Common myeloid progenitor, CD34-positive (primary cell): ENCODE measurements around the gene TXNDC12.

Experiments used
- CTCF ChIA-PET: fragments of 350-600 bp; sonication (Branson Sonifier 250); formaldehyde crosslinking; loops from one replicate; lab custom pipeline; 2021; ENCODE audit warnings: antibody characterized with exemption; lab: Charles Lee
- POLR2A ChIA-PET: fragments of 350-600 bp; sonication (Branson Sonifier 250); formaldehyde crosslinking; loops from one replicate; lab custom pipeline; 2021; ENCODE audit warnings: antibody characterized with exemption; lab: Charles Lee
- DNase-seq, 3 donors: peaks; one replicate each; pipeline versions ENCODE4 v3.0.0 to v3.0.0-alpha.2; 2013
- H3K27ac ChIP-seq, 2 experiments: 1 replicate in 1 of 2; 2 replicates in 1 of 2; pipeline ENCODE4 v1.7.0; 2013; ENCODE audit warnings: inconsistent platforms in 2 of 2, low read length in 2 of 2, mild to moderate bottlenecking in 2 of 2, low read depth in 1 of 2, moderate library complexity in 1 of 2; ENCODE audit not compliant: severe bottlenecking in 2 of 2, insufficient read depth in 1 of 2, poor library complexity in 1 of 2
- H3K27me3 ChIP-seq, 5 experiments: replicated peaks in 2 of 5; 1 replicate in 3 of 5; 2 replicates in 2 of 5; pipeline versions ENCODE4 v1.6.1 to v1.7.0; 2013; ENCODE audit warnings: low read length in 4 of 5, mild to moderate bottlenecking in 2 of 5, moderate library complexity in 2 of 5, inconsistent platforms in 1 of 5; ENCODE audit not compliant: insufficient read depth in 5 of 5, control insufficient read depth in 4 of 5
- H3K36me3 ChIP-seq, 4 experiments: 1 replicate in 2 of 4; 2 replicates in 2 of 4; pipeline versions ENCODE4 v1.6.1 to v1.7.0; 2013; ENCODE audit warnings: low read length in 3 of 4, control low read depth in 1 of 4, mild to moderate bottlenecking in 1 of 4; ENCODE audit not compliant: control insufficient read depth in 4 of 4, insufficient read depth in 4 of 4
- H3K4me1 ChIP-seq, 4 experiments: 1 replicate in 3 of 4; 2 replicates in 1 of 4; pipeline versions ENCODE4 v1.6.1 to v1.7.1; 2013; ENCODE audit warnings: low read length in 3 of 4, mild to moderate bottlenecking in 3 of 4, control low read depth in 1 of 4, inconsistent platforms in 1 of 4, moderate library complexity in 1 of 4; ENCODE audit not compliant: control insufficient read depth in 4 of 4, insufficient read depth in 4 of 4; ENCODE audit errors: control extremely low read depth in 1 of 4
- H3K4me3 ChIP-seq, 7 experiments: 1 replicate in 4 of 7; 2 replicates in 3 of 7; pipeline versions ENCODE4 v1.5.1 to v1.7.0; 2013; ENCODE audit warnings: mild to moderate bottlenecking in 7 of 7, low read length in 6 of 7, moderate library complexity in 6 of 7, inconsistent platforms in 2 of 7, low read depth in 2 of 7, control low read depth in 1 of 7; ENCODE audit not compliant: insufficient read depth in 4 of 7, control insufficient read depth in 1 of 7; ENCODE audit errors: extremely low read depth in 1 of 7
- H3K9me3 ChIP-seq, 5 experiments: 1 replicate in 4 of 5; 2 replicates in 1 of 5; pipeline versions ENCODE4 v1.6.1 to v1.7.1; 2013; ENCODE audit warnings: low read length in 4 of 5, mild to moderate bottlenecking in 2 of 5, inconsistent platforms in 1 of 5, low read depth in 1 of 5, moderate library complexity in 1 of 5; ENCODE audit not compliant: control insufficient read depth in 4 of 5, insufficient read depth in 2 of 5; ENCODE audit errors: control extremely low read depth in 1 of 5
- WGBS: methylation state at CpG from one replicate; pipeline ENCODE4 v1.1.5; 2013; ENCODE audit not compliant: insufficient coverage; 5-methylcytosine and 5-hydroxymethylcytosine counted together

TXNDC12 gene

GRCh38 chr1:51990478-51990965 is 64.5 kb downstream of the TXNDC12 start, which contains the start of gene RAB3B:
Gene RAB3B, minus strand, starts transcription at chr1:51990700. Its CDS starts 13,583 bp downstream, at chr1:51977117.
- Histone ChIP-seq H3K9me3 (no peaks in the 10 kb centered on the region), H3K4me3 (peak within 1 kb of the TSS; percentile 25 to 73 (median 56)), H3K36me3 (no peaks in the 10 kb centered on the region), H3K4me1 (peaks cover 2 to 5% (median 3%) of the 10 kb centered on the region in 4 experiments), H3K27me3 (peaks cover 2 to 49% (median 19%) of the 10 kb centered on the region in 5 experiments), H3K27ac (no peak within 1 kb of the TSS)
- WGBS = under 1% methylated on average over 44 of the region's 46 CpGs
- ChIA-PET POLR2A (no interaction called here), CTCF (interaction anchor here (1.0 to 1.5 kb wide), 2 partner anchors 9 to 94 kb away, joined by 3 read pairs; no protein-coding TSS in a partner anchor)
- DNase-seq = peak; percentile 42 to 68 (median 60)

GRCh38 chr1:51989582-51990477 is 65.2 kb downstream of the TXNDC12 start:
- H3K36me3 ChIP-seq = no peaks in the 10 kb centered on the region
- CTCF ChIA-PET = interaction anchor here (1.2 kb wide), 1 partner anchor 9 kb away, joined by 3 read pairs; no protein-coding TSS in a partner anchor
- no peaks in the 10 kb centered on the region for H3K9me3 ChIP-seq
- POLR2A ChIA-PET = no interaction called here
- peak overlapping the region; percentile 25 to 73 (median 56) for H3K4me3 ChIP-seq
- no peak for DNase-seq
- peaks cover 2 to 5% (median 3%) of the 10 kb centered on the region in 4 experiments for H3K4me1 ChIP-seq
- peaks cover 2 to 47% (median 19%) of the 10 kb centered on the region in 5 experiments for H3K27me3 ChIP-seq
- H3K27ac ChIP-seq = no peak overlapping the region
- 31% methylated on average over 23 of the region's 47 CpGs for WGBS

GRCh38 chr1:51988254-51988653 is 66.7 kb downstream of the TXNDC12 start:
- DNase-seq = no peak
- Histone ChIP-seq H3K9me3 (no peaks in the 10 kb centered on the region), H3K4me1 (peaks cover 2 to 5% (median 3%) of the 10 kb centered on the region in 4 experiments), H3K27me3 (peaks cover 2 to 40% (median 15%) of the 10 kb centered on the region in 5 experiments), H3K36me3 (no peaks in the 10 kb centered on the region), H3K4me3 (no peak overlapping the region), H3K27ac (no peak overlapping the region)
- ChIA-PET POLR2A (no interaction called here), CTCF (interaction anchor here (1.0 kb wide), 1 partner anchor 10 kb away, joined by 4 read pairs; no protein-coding TSS in a partner anchor)

- DNase-seq = no peak
- no peaks in the 10 kb centered on the region for H3K9me3 ChIP-seq
- ChIA-PET CTCF (no interaction called here), POLR2A (interaction anchor here (0.5 kb wide), 1 partner anchor 307 kb away, joined by 3 read pairs; no protein-coding TSS in a partner anchor)
- no peak overlapping the region for H3K4me3 ChIP-seq
- no peak overlapping the region for H3K27ac ChIP-seq
- no peaks in the 10 kb centered on the region for H3K36me3 ChIP-seq
- H3K27me3 ChIP-seq = peaks cover 2 to 25% (median 10%) of the 10 kb centered on the region in 5 experiments
- WGBS = 97% methylated on average over 4 of the region's 4 CpGs
- peaks cover 2 to 5% (median 3%) of the 10 kb centered on the region in 4 experiments for H3K4me1 ChIP-seq
These were observed 68.3 kb downstream of the TXNDC12 start for GRCh38 chr1:51986718-51987117.

- no peak for DNase-seq
- no peaks in the 10 kb centered on the region for H3K9me3 ChIP-seq
- no peaks in the 10 kb centered on the region for H3K36me3 ChIP-seq
- peaks cover 0 to 6% (median 1%) of the 10 kb centered on the region in 5 experiments for H3K27me3 ChIP-seq
- CTCF ChIA-PET = no interaction called here
- no peak overlapping the region for H3K27ac ChIP-seq
- WGBS = 89% methylated on average over 1 of the region's 3 CpGs
- no peak overlapping the region for H3K4me3 ChIP-seq
- POLR2A ChIA-PET = no interaction called here
- no peaks in the 10 kb centered on the region for H3K4me1 ChIP-seq
These were observed 72.8 kb downstream of the TXNDC12 start for GRCh38 chr1:51982161-51982560.

- Histone ChIP-seq H3K4me3 (no peak overlapping the region), H3K9me3 (no peaks in the 10 kb centered on the region), H3K27ac (no peak overlapping the region), H3K4me1 (no peaks in the 10 kb centered on the region), H3K27me3 (peaks cover 0 to 6% (median 2%) of the 10 kb centered on the region in 5 experiments), H3K36me3 (no peaks in the 10 kb centered on the region)
- WGBS = no CpG with 5 or more reads among the region's 1 CpG
- ChIA-PET POLR2A (no interaction called here), CTCF (no interaction called here)
- no peak for DNase-seq
These were observed 73.4 kb downstream of the TXNDC12 start for GRCh38 chr1:51981555-51981954.

- CTCF ChIA-PET = no interaction called here
- POLR2A ChIA-PET = no interaction called here
- DNase-seq = no peak
- H3K4me3 ChIP-seq = no peak overlapping the region
- H3K4me1 ChIP-seq = no peaks in the 10 kb centered on the region
- H3K36me3 ChIP-seq = no peaks in the 10 kb centered on the region
- H3K27me3 ChIP-seq = peaks cover 0 to 6% (median 2%) of the 10 kb centered on the region in 5 experiments
- no peak overlapping the region for H3K27ac ChIP-seq
- H3K9me3 ChIP-seq = no peaks in the 10 kb centered on the region
These were observed 76.9 kb downstream of the TXNDC12 start for GRCh38 chr1:51978099-51978498.
